Stomach (tissue), 9 donors: ENCODE data around the gene SVIL. TPM values are rescaled to one million over a fixed set of nuclear protein-coding genes. Genes with fewer than 3 reads are reported as not detected.
"Not testable (repeated sequence)": the region's sequence is repeated elsewhere in the genome, so short reads cannot be mapped to it uniquely, and the experiment has no call there.

ENCODE experiments used
- DNase-seq, 2 donors: peaks; one replicate each; pipeline versions ENCODE4 v3.0.0 to v3.0.0-alpha.2; 2013 to 2019
- H3K27ac ChIP-seq, 5 donors: fragments of 200-600 bp in 4 of 5; sonication (generic) in 4 of 5; one replicate each; pipeline ENCODE4 v1.5.1; 2013 to 2019; ENCODE audit warnings: mild to moderate bottlenecking in 1 of 5, moderate library complexity in 1 of 5
- H3K27me3 ChIP-seq, 3 donors: fragments of 200-600 bp; sonication (generic); one replicate each; pipeline ENCODE4 v1.5.1; 2017 to 2019; ENCODE audit warnings: mixed run types in 1 of 3
- H3K36me3 ChIP-seq, 4 donors: fragments of 200-600 bp; sonication (generic); 1 replicate in 3 of 4; 2 replicates in 1 of 4; pipeline ENCODE4 v1.5.1; 2016 to 2019
- H3K4me1 ChIP-seq, 4 donors: fragments of 200-600 bp; sonication (generic); one replicate each; pipeline ENCODE4 v1.5.1; 2016 to 2019
- H3K4me3 ChIP-seq, 4 donors: fragments of 200-600 bp; sonication (generic) in 3 of 4; one replicate each; pipeline ENCODE4 v1.5.1; 2016 to 2019; ENCODE audit warnings: mild to moderate bottlenecking in 1 of 4
- H3K9me3 ChIP-seq, 4 donors: fragments of 200-600 bp; sonication (generic); one replicate each; pipeline ENCODE4 v1.5.1; 2016 to 2019
- EP300 ChIP-seq: sonication (generic); formaldehyde crosslinking; IDR thresholded peaks from one replicate; pipeline ENCODE4 v1.6.1; 2017; ENCODE audit warnings: antibody characterized with exemption
- POLR2A ChIP-seq, 4 donors: fragments of 450-650 bp; IDR thresholded peaks; one replicate each; pipeline ENCODE4 v1.6.1; 2016; ENCODE audit warnings: antibody characterized with exemption in 4 of 4, control low read depth in 2 of 4, mild to moderate bottlenecking in 1 of 4, moderate library complexity in 1 of 4
- POLR2AphosphoS5 ChIP-seq, 3 donors: sonication (generic); formaldehyde crosslinking; IDR thresholded peaks; one replicate each; pipeline ENCODE4 v1.6.1; 2016; ENCODE audit warnings: antibody characterized with exemption in 3 of 3
- WGBS, 5 donors: extraction: QIAGEN DNeasy Blood & Tissue Kit in 3 of 5; methylation state at CpG; one replicate each; pipeline versions ENCODE4 v1.1.5 to v1.1.7; 2013 to 2018; 5-methylcytosine and 5-hydroxymethylcytosine counted together
- intact Hi-C: fragments of 100-400 bp; cut with DNase I; formaldehyde crosslinking; loops from one replicate; pipeline ENCODE4 v1.15.1; 2023; ENCODE audit warnings: low total_unique reads
- polyA plus RNA-seq, 3 donors: library from polyadenylated mRNA; stranded (reverse); fragments of 200-250 nt; gene quantifications; one replicate each; pipeline ENCODE4 v1.2.3, GENCODE V29; 2013
- total RNA-seq, 5 donors: library from RNA; depleted of rRNA; stranded (reverse); fragments of >200 nt; gene quantifications; one replicate each; pipeline versions ENCODE4 v1.1.0 to v1.2.3, GENCODE V29; 2014 to 2016
- TF ChIP-seq, protein P1 (sequence below), 7 experiments: fragments of 450-650 bp in 4 of 7; fragments of 200-600 bp in 3 of 7; sonication (generic) in 3 of 7; IDR thresholded peaks; one replicate each; pipeline ENCODE4 v1.5.1; 2016 to 2019; ENCODE audit warnings: antibody characterized with exemption in 7 of 7, control low read depth in 2 of 7, mild to moderate bottlenecking in 1 of 7
- donor health status: healthy with polysubstance abuse.
- donor health status: Bipolar disorder and iron deficiency.
- donor health status: healthy.

Gene SVIL
- total and polyA plus RNA-seq, 8 donors, result 6.8 to 400 (median 112) TPM

GRCh38 chr10:29615195-29615594, 19.6 kb downstream of the SVIL start:
- peaks cover 14 to 50% (median 31%) of the 10 kb centered on the region in 4 donors for H3K4me1 ChIP-seq
- no peaks in the 10 kb centered on the region for H3K27me3 ChIP-seq
- H3K4me3 ChIP-seq, result no peak overlapping the region
- no peak for TF ChIP-seq POLR2A (IDR thresholded peaks at IDR 0.05)
- no peak for TF ChIP-seq POLR2AphosphoS5 (IDR thresholded peaks at IDR 0.05)
- TF ChIP-seq EP300, result no peak
- TF ChIP-seq, protein P1, sequence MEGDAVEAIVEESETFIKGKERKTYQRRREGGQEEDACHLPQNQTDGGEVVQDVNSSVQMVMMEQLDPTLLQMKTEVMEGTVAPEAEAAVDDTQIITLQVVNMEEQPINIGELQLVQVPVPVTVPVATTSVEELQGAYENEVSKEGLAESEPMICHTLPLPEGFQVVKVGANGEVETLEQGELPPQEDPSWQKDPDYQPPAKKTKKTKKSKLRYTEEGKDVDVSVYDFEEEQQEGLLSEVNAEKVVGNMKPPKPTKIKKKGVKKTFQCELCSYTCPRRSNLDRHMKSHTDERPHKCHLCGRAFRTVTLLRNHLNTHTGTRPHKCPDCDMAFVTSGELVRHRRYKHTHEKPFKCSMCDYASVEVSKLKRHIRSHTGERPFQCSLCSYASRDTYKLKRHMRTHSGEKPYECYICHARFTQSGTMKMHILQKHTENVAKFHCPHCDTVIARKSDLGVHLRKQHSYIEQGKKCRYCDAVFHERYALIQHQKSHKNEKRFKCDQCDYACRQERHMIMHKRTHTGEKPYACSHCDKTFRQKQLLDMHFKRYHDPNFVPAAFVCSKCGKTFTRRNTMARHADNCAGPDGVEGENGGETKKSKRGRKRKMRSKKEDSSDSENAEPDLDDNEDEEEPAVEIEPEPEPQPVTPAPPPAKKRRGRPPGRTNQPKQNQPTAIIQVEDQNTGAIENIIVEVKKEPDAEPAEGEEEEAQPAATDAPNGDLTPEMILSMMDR (IDR thresholded peaks at IDR 0.05), result no peak
- no peaks in the 10 kb centered on the region for H3K9me3 ChIP-seq
- peak overlapping the region in 1 of 5 donors; percentile 90 for H3K27ac ChIP-seq
- intact Hi-C loops, result no loop called here
- no peak for DNase-seq
- H3K36me3 ChIP-seq, result no peaks in the 10 kb centered on the region
- WGBS, 5 donors, result 59 to 63% (median 61%) methylated on average over 2 of the region's 2 CpGs

DNA sequence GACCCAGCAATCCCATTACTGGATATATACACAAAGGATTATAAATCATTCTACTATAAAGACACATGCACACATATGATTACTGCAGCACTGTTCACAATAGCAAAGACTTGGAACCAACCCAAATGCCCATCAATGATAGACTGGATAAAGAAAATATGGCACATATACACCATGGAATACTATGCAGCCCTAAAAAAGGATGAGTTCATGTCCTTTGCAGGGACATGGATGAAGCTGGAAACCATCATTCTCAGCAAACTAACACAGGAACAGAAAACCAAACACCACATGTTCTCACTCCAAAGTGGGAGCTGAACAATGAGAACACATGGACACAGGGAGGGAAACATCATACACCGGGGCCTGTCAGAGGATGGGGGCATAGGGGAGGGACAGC, 20.5 kb downstream of the SVIL start:
- Histone ChIP-seq H3K4me1 (peaks cover 14 to 53% (median 31%) of the 10 kb centered on the region in 4 donors), H3K27ac (peak overlapping the region in 1 of 5 donors; percentile 19)
- H3K9me3 ChIP-seq, H3K36me3 ChIP-seq, intact Hi-C loops, H3K4me3 ChIP-seq, DNase-seq, H3K27me3 ChIP-seq: not testable (repeated sequence)
- WGBS, 5 donors, result 88 to 100% (median 96%) methylated on average over 1 of the region's 1 CpG

DNA sequence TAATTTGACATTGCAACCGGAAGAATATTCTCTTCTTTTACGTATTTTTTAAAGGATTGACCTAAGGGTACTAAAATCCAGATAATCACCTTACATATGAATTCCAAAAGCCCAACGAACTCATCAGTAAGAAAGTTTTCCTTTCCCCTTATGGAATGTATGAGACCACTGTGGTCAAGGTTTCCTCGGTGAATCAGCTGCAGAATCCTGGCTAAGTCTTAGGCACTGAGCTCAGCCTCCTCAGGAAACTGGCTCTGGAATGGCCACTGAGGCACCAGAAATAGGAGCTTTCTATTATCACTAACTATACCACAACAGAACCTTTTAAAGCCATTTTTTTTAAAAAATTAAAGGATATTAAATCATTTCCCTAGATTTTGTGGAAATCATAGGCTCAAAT, 21.0 kb downstream of the SVIL start:
- Histone ChIP-seq H3K9me3 (peaks cover 0 to 5% (median 2%) of the 10 kb centered on the region in 4 donors), H3K27ac (peak overlapping the region in 1 of 5 donors; percentile 19), H3K36me3 (peaks cover 0 to 8% (median under 1%) of the 10 kb centered on the region in 4 donors), H3K4me1 (peaks cover 10 to 53% (median 28%) of the 10 kb centered on the region in 4 donors), H3K4me3 (no peak overlapping the region), H3K27me3 (no peaks in the 10 kb centered on the region)
- intact Hi-C loops, result no loop called here
- WGBS, 5 donors, result 88 to 99% (median 95%) methylated on average over 4 of the region's 4 CpGs
- no peak for DNase-seq
- no peak for TF ChIP-seq POLR2AphosphoS5 (IDR thresholded peaks at IDR 0.05)
- TF ChIP-seq, protein P1 (IDR thresholded peaks at IDR 0.05), result no peak
- TF ChIP-seq POLR2A (IDR thresholded peaks at IDR 0.05), result no peak
- no peak for TF ChIP-seq EP300

DNA sequence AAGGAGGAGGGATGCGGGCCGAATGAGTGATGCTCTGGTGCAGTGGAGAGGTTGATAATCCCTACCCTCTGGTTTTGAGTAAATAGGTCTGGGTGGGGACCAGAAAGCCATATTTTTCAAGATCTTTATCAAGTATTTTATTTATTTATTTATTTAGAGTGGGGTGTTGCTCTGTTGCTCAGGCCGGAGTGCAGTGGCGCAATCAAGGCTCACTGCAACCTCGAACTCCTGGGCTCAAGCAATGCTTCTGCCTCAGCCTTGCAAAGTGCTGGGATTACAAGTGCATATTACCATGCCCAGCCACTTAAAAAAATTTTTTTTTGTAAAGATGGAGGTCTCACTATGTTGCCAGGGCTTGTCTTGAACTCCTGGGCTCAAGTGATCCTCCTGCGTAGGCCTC, 21.6 kb downstream of the SVIL start:
- 90 to 97% (median 95%) methylated on average over 6 of the region's 6 CpGs for WGBS, 5 donors
- Histone ChIP-seq H3K36me3 (peaks cover 0 to 8% (median 4%) of the 10 kb centered on the region in 4 donors), H3K27ac (peak overlapping the region in 1 of 5 donors; percentile 17), H3K9me3 (peaks cover 0 to 5% (median 2%) of the 10 kb centered on the region in 4 donors), H3K4me3 (no peak overlapping the region), H3K4me1 (peaks cover 4 to 53% (median 26%) of the 10 kb centered on the region in 4 donors), H3K27me3 (no peaks in the 10 kb centered on the region)
- no peak for DNase-seq
- intact Hi-C loops, result no loop called here
- TF ChIP-seq POLR2A (IDR thresholded peaks at IDR 0.05) (no peak), EP300 (no peak), POLR2AphosphoS5 (IDR thresholded peaks at IDR 0.05) (no peak)
- TF ChIP-seq, protein P1 (IDR thresholded peaks at IDR 0.05), result no peak

DNA sequence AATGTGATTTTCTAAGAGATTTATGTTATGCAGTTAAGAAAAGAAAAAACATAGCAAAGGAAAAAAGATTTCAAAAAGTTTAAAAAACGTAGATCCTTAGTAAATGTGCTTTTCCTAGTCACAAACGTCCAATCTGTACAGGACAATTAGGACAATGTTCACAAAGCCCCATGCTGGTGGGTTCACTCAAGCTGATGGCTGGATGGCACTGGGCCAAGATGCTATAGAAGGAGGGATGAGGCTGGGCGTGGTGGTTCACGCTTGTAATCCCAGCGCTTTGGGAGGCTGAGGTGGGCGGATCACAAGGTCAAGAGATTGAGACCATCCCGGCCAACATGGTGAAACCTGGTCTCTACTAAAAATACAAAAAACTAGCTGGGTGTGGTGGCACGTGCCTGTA, 22.1 kb downstream of the SVIL start:
- Histone ChIP-seq H3K27me3 (no peaks in the 10 kb centered on the region), H3K4me1 (peaks cover 0 to 51% (median 24%) of the 10 kb centered on the region in 4 donors), H3K4me3 (no peak overlapping the region), H3K27ac (peak overlapping the region in 1 of 5 donors; percentile 17), H3K9me3 (peaks cover 0 to 5% (median 2%) of the 10 kb centered on the region in 4 donors), H3K36me3 (peaks cover 0 to 9% (median 4%) of the 10 kb centered on the region in 4 donors)
- intact Hi-C loops, result no loop called here
- 84 to 93% (median 89%) methylated on average over 8 of the region's 8 CpGs for WGBS, 5 donors
- TF ChIP-seq EP300 (no peak), POLR2A (IDR thresholded peaks at IDR 0.05) (no peak), POLR2AphosphoS5 (IDR thresholded peaks at IDR 0.05) (no peak)
- TF ChIP-seq, protein P1 (IDR thresholded peaks at IDR 0.05), result no peak
- DNase-seq, result no peak
